ENCODE data around the gene PSRC1. TPM values are rescaled to one million over a fixed set of nuclear protein-coding genes. Genes with fewer than 3 reads are reported as not detected.

Gene PSRC1
- polyA plus RNA-seq, 1 of the 3 experiments (the other 2 are of a cell fraction), result 19.4 TPM

GRCh38 chr1:109242387-109242786, 40.6 kb downstream of the PSRC1 start (continued):
- TF ChIP-seq ZBTB33 (IDR thresholded peaks at IDR 0.05; ENCODE audit: borderline replicate concordance, low read depth), result no peak
- TF ChIP-seq RAD21 (IDR thresholded peaks at IDR 0.05; ENCODE audit: low read length), result no peak
- TF ChIP-seq EP300 (IDR thresholded peaks at IDR 0.05; ENCODE audit: borderline replicate concordance in 1 of 2, low read depth in 1 of 2, low read length in 1 of 2), result no peak
- TF ChIP-seq GATA2 (CRISPR knock-in tag; IDR thresholded peaks at IDR 0.05), result no peak

- H3F3A ChIP-seq (replicated peaks; ENCODE audit: insufficient read depth), result peaks cover 8% of the 10 kb centered on the region
- WGBS (ENCODE audit: low lambda C conversion rate), result 81% methylated on average over 8 of the region's 8 CpGs
- H3K4me3 ChIP-seq (ENCODE audit: low read depth in 2 of 2, low read length in 1 of 2), result no peak overlapping the region
- no peak overlapping the region for H3K4me2 ChIP-seq
- no peak for DNase-seq
- TF ChIP-seq FOSL2 (IDR thresholded peaks at IDR 0.05; ENCODE audit: borderline replicate concordance, low read depth) (no peak), ZBTB33 (IDR thresholded peaks at IDR 0.05; ENCODE audit: borderline replicate concordance, low read depth) (no peak), RCOR1 (IDR thresholded peaks at IDR 0.05; ENCODE audit: low read length) (no peak), SMC3 (IDR thresholded peaks at IDR 0.05; ENCODE audit: low read depth, low read length) (no peak), JUND (IDR thresholded peaks at IDR 0.05) (no peak), RXRA (IDR thresholded peaks at IDR 0.05; ENCODE audit: borderline replicate concordance, low read depth) (no peak), GATA2 (CRISPR knock-in tag; IDR thresholded peaks at IDR 0.05) (no peak), NFIC (IDR thresholded peaks at IDR 0.05; ENCODE audit: borderline replicate concordance) (no peak), FOXM1 (IDR thresholded peaks at IDR 0.05; ENCODE audit: low read depth) (no peak), YY1 (IDR thresholded peaks at IDR 0.05; ENCODE audit: low read depth) (no peak), EP300 (IDR thresholded peaks at IDR 0.05; ENCODE audit: borderline replicate concordance in 1 of 2, low read depth in 1 of 2, low read length in 1 of 2) (no peak), NRF1 (IDR thresholded peaks at IDR 0.05; ENCODE audit: low read depth, low read length) (no peak), TAF1 (IDR thresholded peaks at IDR 0.05; ENCODE audit: borderline replicate concordance, low read depth, low read length) (no peak), USF1 (IDR thresholded peaks at IDR 0.05; ENCODE audit: borderline replicate concordance, low read depth) (no peak), EZH2phosphoT487 (IDR thresholded peaks at IDR 0.05; ENCODE audit: borderline replicate concordance, low read depth) (no peak), CHD2 (IDR thresholded peaks at IDR 0.05; ENCODE audit: low read length, partially characterized antibody) (no peak), MEF2A (IDR thresholded peaks at IDR 0.05; ENCODE audit: borderline replicate concordance, low read depth) (no peak), PBX3 (IDR thresholded peaks at IDR 0.05) (no peak), USF2 (IDR thresholded peaks at IDR 0.05; ENCODE audit: borderline replicate concordance, low read depth, low read length) (no peak), GABPA (IDR thresholded peaks at IDR 0.05; ENCODE audit: low read depth) (no peak)
- CTCF ChIA-PET, result interaction anchor here (1.5 to 4.3 kb wide), 6 partner anchors 7 to 157 kb away, joined by 5 to 33 read pairs (median 20); partner anchors contain the start of genes CELSR2 and SORT1
- no peak overlapping the region for H3K9ac ChIP-seq
- no peak overlapping the region for H2AFZ ChIP-seq (ENCODE audit: low read depth)
- H3K27me3 ChIP-seq (ENCODE audit: insufficient read depth), result no peaks in the 10 kb centered on the region
- POLR2A ChIA-PET, result interaction anchor here (0.8 kb wide), 1 partner anchor 17 kb away, joined by 3 read pairs; no protein-coding TSS in a partner anchor
- peaks cover 11 to 14% of the 10 kb centered on the region in 2 experiments; a peak in 2 of 4 replicates for H3K4me1 ChIP-seq (ENCODE audit: control insufficient read depth in 1 of 2, insufficient read depth in 2 of 2, low read depth in 1 of 2, low read length in 1 of 2)
- peaks cover 9 to 23% of the 10 kb centered on the region in 2 experiments for H3K36me3 ChIP-seq (replicated peaks in 1 of 2; ENCODE audit: control insufficient read depth in 1 of 2, insufficient read depth in 2 of 2, low read length in 1 of 2)
- no peaks in the 10 kb centered on the region for H3K79me2 ChIP-seq (ENCODE audit: insufficient read depth)
- no peak overlapping the region for H3K27ac ChIP-seq (ENCODE audit: low read depth in 2 of 2, low read length in 1 of 2)
- no peaks in the 10 kb centered on the region for H3K9me3 ChIP-seq
- H3K9me2 ChIP-seq, result no peaks in the 10 kb centered on the region
- no peaks in the 10 kb centered on the region for H4K20me1 ChIP-seq (ENCODE audit: insufficient read depth)
These were observed 41.1 kb downstream of the PSRC1 start for GRCh38 chr1:109241841-109242345.

All from SK-N-SH (cell line).